Small intestine (tissue), 7 donors: ENCODE results near the gene CAPN8. TPM values are rescaled to one million over a fixed set of nuclear protein-coding genes. Genes with fewer than 3 reads are reported as not detected.

Experiments
- DNase-seq, 2 donors: peaks; one replicate each; pipeline versions ENCODE4 v3.0.0 to v3.0.0-alpha.2; 2013
- FAIRE-seq: peaks from 2 replicates; lab custom pipeline; 2012; peaks lifted over from hg19 to GRCh38; lab: Jason Lieb, UNC
- H3K27ac ChIP-seq, 3 donors: one replicate each; pipeline ENCODE4 v1.5.1; 2013; ENCODE audit warnings: low read length in 2 of 3, mild to moderate bottlenecking in 2 of 3, control low read depth in 1 of 3, inconsistent platforms in 1 of 3, low read depth in 1 of 3, moderate library complexity in 1 of 3
- H3K27me3 ChIP-seq, 3 donors: one replicate each; pipeline ENCODE4 v1.6.1; 2013; ENCODE audit warnings: low read length in 3 of 3, inconsistent platforms in 1 of 3; ENCODE audit not compliant: control insufficient read depth in 3 of 3, insufficient read depth in 3 of 3
- H3K36me3 ChIP-seq, 3 donors: one replicate each; pipeline ENCODE4 v1.6.1; 2013; ENCODE audit warnings: low read length in 3 of 3, inconsistent platforms in 1 of 3, low read depth in 1 of 3, mild to moderate bottlenecking in 1 of 3, moderate library complexity in 1 of 3; ENCODE audit not compliant: control insufficient read depth in 3 of 3, insufficient read depth in 2 of 3
- H3K4me1 ChIP-seq, 3 donors: one replicate each; pipeline ENCODE4 v1.6.1; 2013; ENCODE audit warnings: low read length in 2 of 3, inconsistent platforms in 1 of 3, low read depth in 1 of 3, mild to moderate bottlenecking in 1 of 3, moderate library complexity in 1 of 3; ENCODE audit not compliant: control insufficient read depth in 3 of 3, insufficient read depth in 2 of 3
- H3K4me3 ChIP-seq, 3 donors: one replicate each; pipeline ENCODE4 v1.5.1; 2013; ENCODE audit warnings: low read length in 3 of 3, control low read depth in 1 of 3, inconsistent platforms in 1 of 3, low read depth in 1 of 3, mild to moderate bottlenecking in 1 of 3, moderate library complexity in 1 of 3
- H3K9me3 ChIP-seq, 2 donors: one replicate each; pipeline ENCODE4 v1.6.1; 2013; ENCODE audit warnings: low read depth in 1 of 2, low read length in 1 of 2; ENCODE audit not compliant: control insufficient read depth in 2 of 2, insufficient read depth in 1 of 2
- WGBS, 3 donors: extraction: QIAGEN DNeasy Blood & Tissue Kit; methylation state at CpG; one replicate each; pipeline ENCODE4 v1.1.7; 2013; 5-methylcytosine and 5-hydroxymethylcytosine counted together
- polyA plus RNA-seq, 4 donors: library from polyadenylated mRNA; stranded (reverse) in 3 of 4; unstranded in 1 of 4; fragments of 200-250 nt in 3 of 4; fragments of 120-200 nt in 1 of 4; gene quantifications; one replicate each; pipeline versions ENCODE4 v1.2.1 to v1.2.3, GENCODE V29; 2013
- donor health status: healthy with polysubstance abuse.
- donor health status: control.
- donor health status: control.
- donor health status: Bipolar disorder and iron deficiency.
- donor health status: healthy.

Gene CAPN8
- polyA plus RNA-seq, 4 donors, result 5.1 to 14.8 (median 11.8) TPM

DNA sequence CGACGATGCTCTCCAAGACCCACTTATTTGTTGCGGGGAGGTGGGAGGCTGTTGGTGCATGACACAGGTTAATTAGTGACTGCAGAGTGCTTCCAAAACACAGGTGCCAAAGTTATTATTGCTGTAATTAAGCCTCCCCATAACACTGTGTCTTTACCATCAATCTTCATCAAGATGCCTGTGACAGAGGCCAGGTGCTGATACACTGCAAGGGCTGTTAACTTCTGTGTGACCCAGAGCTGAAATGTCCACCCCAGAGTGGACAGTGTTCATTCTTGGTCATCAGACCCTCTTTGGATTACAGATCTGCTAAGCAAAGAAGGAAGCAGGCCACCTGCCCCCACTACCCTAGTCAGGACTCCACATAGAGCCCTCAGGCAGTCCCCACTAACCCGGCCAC lies 55.5 kb downstream of the CAPN8 start:
- Histone ChIP-seq H3K9me3 (peaks cover 0 to 7% of the 10 kb centered on the region in 2 donors), H3K4me3 (no peak overlapping the region), H3K36me3 (no peaks in the 10 kb centered on the region), H3K27ac (no peak overlapping the region), H3K4me1 (no peaks in the 10 kb centered on the region), H3K27me3 (no peaks in the 10 kb centered on the region)
- FAIRE-seq, result no peak
- 85 to 96% (median 93%) methylated on average over 4 of the region's 4 CpGs for WGBS, 3 donors
- DNase-seq, result no peak

DNA sequence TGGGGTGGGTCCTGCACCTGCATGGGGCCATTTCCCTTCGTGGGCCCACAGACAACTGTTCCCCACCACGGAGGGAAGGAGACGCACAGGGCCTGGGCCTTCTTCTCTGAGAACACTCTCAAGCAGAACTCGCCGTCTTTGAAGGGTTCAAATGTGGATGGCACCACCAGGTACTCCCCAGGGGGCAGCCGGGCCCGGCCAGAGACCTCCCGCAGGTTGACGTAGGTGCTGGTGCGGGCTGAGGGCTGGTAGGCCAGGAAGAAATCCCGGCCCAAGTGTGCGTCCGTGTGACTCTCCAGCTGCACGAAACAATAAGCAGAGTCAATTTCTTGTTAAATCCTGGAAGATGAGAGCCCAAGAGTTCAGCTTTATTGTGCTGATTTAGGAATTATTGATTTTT lies 56.4 kb downstream of the CAPN8 start:
- Histone ChIP-seq H3K27ac (no peak overlapping the region), H3K4me1 (no peaks in the 10 kb centered on the region), H3K9me3 (peaks cover 0 to 7% of the 10 kb centered on the region in 2 donors), H3K27me3 (no peaks in the 10 kb centered on the region), H3K4me3 (no peak overlapping the region), H3K36me3 (no peaks in the 10 kb centered on the region)
- FAIRE-seq (no peak), DNase-seq (no peak)
- 92 to 98% (median 95%) methylated on average over 14 of the region's 14 CpGs for WGBS, 3 donors

DNA sequence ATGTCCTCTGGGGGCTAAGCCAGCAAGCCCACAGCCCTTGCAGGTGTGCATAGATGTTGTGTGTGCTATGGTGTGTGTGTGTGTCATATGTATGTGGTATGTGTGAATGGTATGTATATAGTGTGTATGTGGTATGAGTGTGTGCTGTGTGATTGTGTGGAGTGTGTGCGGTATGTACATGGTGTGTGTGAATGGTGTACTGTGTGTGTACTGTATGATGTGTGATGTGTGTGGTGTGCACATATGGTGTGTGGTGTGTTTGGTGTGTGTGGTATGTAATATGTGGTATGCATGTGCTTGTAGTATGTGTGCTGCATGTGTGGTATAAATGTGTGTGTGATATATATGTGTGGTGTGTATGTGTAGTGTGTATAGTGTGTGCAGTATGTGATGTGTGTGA lies 107.0 kb downstream of the CAPN8 start:
- H3K27ac ChIP-seq, result no peak overlapping the region
- H3K36me3 ChIP-seq, result no peaks in the 10 kb centered on the region
- H3K27me3 ChIP-seq, result no peaks in the 10 kb centered on the region
- no peak for FAIRE-seq
- 96 to 100% (median 100%) methylated on average over 1 of the region's 1 CpG for WGBS, 3 donors
- H3K4me1 ChIP-seq, result no peaks in the 10 kb centered on the region
- no peak overlapping the region for H3K4me3 ChIP-seq
- DNase-seq, result no peak
- H3K9me3 ChIP-seq, result no peaks in the 10 kb centered on the region

DNA sequence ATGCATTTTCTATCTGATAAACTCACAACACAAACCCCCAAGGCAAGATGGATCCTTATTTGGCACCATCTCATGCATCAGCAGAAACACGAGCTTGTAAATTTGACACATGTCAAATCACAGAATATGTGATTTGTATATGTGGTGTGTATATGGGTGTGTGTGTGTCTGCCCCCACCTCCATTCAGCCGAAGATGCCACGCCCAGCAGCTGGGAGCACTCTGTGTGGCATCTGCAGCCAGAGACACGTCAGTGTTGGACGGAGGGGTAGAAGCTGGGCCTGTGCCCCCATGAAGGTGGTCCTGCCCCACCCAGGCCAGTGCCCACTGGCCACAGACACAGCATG lies 108.4 kb downstream of the CAPN8 start:
- no peak overlapping the region for H3K4me3 ChIP-seq
- no peaks in the 10 kb centered on the region for H3K36me3 ChIP-seq
- 60 to 78% (median 63%) methylated on average over 5 of the region's 5 CpGs for WGBS, 3 donors
- H3K27me3 ChIP-seq, result no peaks in the 10 kb centered on the region
- no peaks in the 10 kb centered on the region for H3K4me1 ChIP-seq
- no peak overlapping the region for H3K27ac ChIP-seq
- DNase-seq, result no peak
- H3K9me3 ChIP-seq, result no peaks in the 10 kb centered on the region
- FAIRE-seq, result no peak

DNA sequence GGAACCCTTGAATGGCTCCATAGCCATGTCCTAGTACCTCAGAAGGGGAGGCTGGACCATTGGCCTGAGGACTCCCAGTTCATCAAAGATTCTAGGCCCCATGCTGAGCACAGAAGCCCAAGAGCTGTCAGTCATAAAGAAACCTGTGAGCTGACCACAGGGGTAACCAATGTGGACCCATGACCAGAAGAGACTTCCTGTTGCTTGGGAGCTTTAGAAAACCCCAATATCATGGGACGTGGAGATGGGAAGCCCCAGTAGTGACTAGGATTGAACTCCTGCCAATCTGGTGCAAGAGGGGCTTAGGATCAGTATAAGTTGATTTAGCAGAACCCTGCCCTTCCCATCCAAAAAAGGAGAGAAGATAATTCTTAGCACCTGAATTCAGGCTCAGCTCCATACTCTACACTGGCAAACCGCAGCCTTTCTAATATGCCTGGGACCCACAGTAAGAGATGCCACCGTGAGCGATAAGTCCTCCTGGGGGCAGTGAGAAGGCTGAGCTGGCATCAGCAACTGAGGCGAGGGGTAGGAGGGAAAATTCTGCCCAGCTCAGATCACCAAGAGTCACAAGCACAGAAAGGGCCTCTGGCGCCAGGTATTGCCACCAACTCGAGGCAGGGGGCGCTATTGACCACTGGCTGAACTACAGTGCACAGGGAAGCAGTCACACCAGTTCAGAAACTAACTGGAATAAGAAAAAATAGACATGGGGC lies 108.9 kb downstream of the CAPN8 start:
- Histone ChIP-seq H3K36me3 (no peaks in the 10 kb centered on the region), H3K9me3 (no peaks in the 10 kb centered on the region), H3K27ac (no peak overlapping the region), H3K27me3 (no peaks in the 10 kb centered on the region), H3K4me3 (no peak overlapping the region), H3K4me1 (no peaks in the 10 kb centered on the region)
- FAIRE-seq (no peak), DNase-seq (peak; percentile 45 to 67)
- 42 to 50% (median 46%) methylated on average over 8 of the region's 8 CpGs for WGBS, 3 donors

DNA sequence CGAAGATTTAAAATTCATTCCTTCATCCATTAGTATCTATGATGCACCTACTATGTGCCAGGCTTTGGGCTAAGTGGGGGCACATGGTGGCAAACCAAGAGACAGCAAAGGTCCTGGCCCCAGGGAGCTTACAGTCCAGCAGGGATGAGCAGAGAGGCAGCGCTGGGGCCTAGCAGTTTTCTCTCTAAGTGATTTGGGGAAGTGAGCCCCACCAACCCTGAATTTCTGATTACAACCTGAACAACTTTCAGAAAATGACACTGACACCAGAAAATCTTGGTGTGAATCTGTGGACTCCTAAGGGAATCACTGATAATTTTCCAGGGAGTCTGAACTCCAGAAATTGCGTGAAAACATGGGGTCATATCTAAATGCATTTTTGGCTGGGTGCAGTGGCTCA lies 111.5 kb downstream of the CAPN8 start:
- no peaks in the 10 kb centered on the region for H3K36me3 ChIP-seq
- DNase-seq (no peak), FAIRE-seq (no peak)
- H3K4me3 ChIP-seq, result no peak overlapping the region
- WGBS, 3 donors, result 95 to 100% (median 96%) methylated on average over 3 of the region's 3 CpGs
- no peaks in the 10 kb centered on the region for H3K9me3 ChIP-seq
- no peak overlapping the region for H3K27ac ChIP-seq
- peaks cover 0 to 6% (median 0%) of the 10 kb centered on the region in 3 donors for H3K4me1 ChIP-seq
- no peaks in the 10 kb centered on the region for H3K27me3 ChIP-seq

DNA sequence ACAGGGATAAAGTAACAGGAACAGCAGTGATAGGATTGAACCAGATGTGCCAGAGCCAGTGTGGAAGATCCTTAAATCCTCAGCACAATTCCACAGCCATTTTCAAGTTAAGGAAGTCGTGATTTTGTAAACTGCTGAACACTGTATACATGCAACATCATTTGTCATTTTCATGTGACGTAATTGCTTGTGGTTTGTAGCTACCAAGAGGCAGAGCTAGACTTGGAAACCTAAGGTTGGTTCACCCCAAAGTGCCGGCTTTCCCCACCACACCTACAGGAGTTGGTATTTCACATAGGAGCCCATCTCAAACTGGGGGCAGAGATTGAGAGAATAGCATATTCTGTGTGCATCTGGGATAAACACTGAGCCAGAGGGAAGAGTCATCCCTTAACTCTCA lies 113.9 kb downstream of the CAPN8 start:
- Histone ChIP-seq H3K27me3 (no peaks in the 10 kb centered on the region), H3K4me3 (no peak overlapping the region), H3K27ac (no peak overlapping the region), H3K36me3 (no peaks in the 10 kb centered on the region), H3K9me3 (no peaks in the 10 kb centered on the region), H3K4me1 (peaks cover 0 to 6% (median 0%) of the 10 kb centered on the region in 3 donors)
- no peak for DNase-seq
- FAIRE-seq, result no peak
- 65 to 85% (median 68%) methylated on average over 3 of the region's 3 CpGs for whole genome bisulfite sequencing, 3 donors

DNA sequence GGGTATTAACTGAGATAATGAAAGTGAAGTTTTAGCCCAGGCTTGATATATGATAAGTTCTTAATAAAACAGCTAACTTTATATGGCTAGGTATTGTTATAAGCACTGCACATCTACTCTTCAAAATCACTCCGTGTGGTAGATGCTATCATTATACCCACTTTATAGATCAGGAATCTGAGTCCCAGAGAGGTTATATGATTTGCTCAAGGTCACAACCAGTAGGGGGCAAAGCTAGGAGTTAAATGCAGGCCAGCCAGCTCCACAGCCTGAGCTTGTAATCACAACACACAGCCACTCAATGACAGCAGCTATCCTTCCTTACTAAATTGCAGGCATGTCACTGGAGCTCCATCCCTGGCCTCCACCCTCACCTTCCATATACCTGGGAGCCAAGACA lies 115.8 kb downstream of the CAPN8 start:
- Histone ChIP-seq H3K4me1 (peaks cover 0 to 6% (median 0%) of the 10 kb centered on the region in 3 donors), H3K36me3 (no peaks in the 10 kb centered on the region), H3K27ac (no peak overlapping the region), H3K4me3 (no peak overlapping the region), H3K27me3 (no peaks in the 10 kb centered on the region), H3K9me3 (no peaks in the 10 kb centered on the region)
- FAIRE-seq, result no peak
- WGBS, 3 donors, result 71 to 89% (median 77%) methylated on average over 1 of the region's 1 CpG
- no peak for DNase-seq
